ENCODE results near the gene ELF1.

The ELF1 gene

GRCh38 chr13:41005704-41006103 is 13.4 kb downstream of the ELF1 start:
- DNase-seq: no peak

- no peak for DNase-seq
These were observed 14.0 kb downstream of the ELF1 start for GRCh38 chr13:41004875-41005693.

GRCh38 chr13:41002606-41003005 is 16.5 kb downstream of the ELF1 start:
- no peak for DNase-seq

GRCh38 chr13:41001695-41002094 is 17.4 kb downstream of the ELF1 start:
- DNase-seq: no peak

GRCh38 chr13:40999416-40999815 is 19.7 kb downstream of the ELF1 start:
- DNase-seq: no peak

- DNase-seq: no peak
These were observed 22.6 kb downstream of the ELF1 start for GRCh38 chr13:40996426-40997092.

GRCh38 chr13:40995997-40996396 is 23.1 kb downstream of the ELF1 start:
- no peak for DNase-seq

GRCh38 chr13:40994581-40995230 is 24.4 kb downstream of the ELF1 start:
- no peak for DNase-seq

- DNase-seq: no peak
These were observed 25.1 kb downstream of the ELF1 start for GRCh38 chr13:40993987-40994386.

- DNase-seq: no peak
These were observed 26.2 kb downstream of the ELF1 start for GRCh38 chr13:40992678-40993518.

GRCh38 chr13:40987606-40988280 is 31.4 kb downstream of the ELF1 start:
- no peak for DNase-seq

GRCh38 chr13:40986101-40986856 is 32.8 kb downstream of the ELF1 start:
- DNase-seq: no peak

GRCh38 chr13:40985381-40986100 is 33.6 kb downstream of the ELF1 start:
- no peak for DNase-seq

- DNase-seq: no peak
These were observed 34.3 kb downstream of the ELF1 start for GRCh38 chr13:40984668-40985366.

- DNase-seq: no peak
These were observed 35.1 kb downstream of the ELF1 start for GRCh38 chr13:40983725-40984667.

GRCh38 chr13:40983259-40983658 is 35.9 kb downstream of the ELF1 start:
- no peak for DNase-seq

- no peak for DNase-seq
These were observed 36.3 kb downstream of the ELF1 start for GRCh38 chr13:40982772-40983171.

GRCh38 chr13:40981949-40982348 is 37.2 kb downstream of the ELF1 start:
- DNase-seq: no peak

GRCh38 chr13:40981361-40981760 is 37.8 kb downstream of the ELF1 start:
- no peak for DNase-seq

Measured in activated gamma-delta T cell (primary cell).